Activated CD4-positive, alpha-beta T cell treated with anti-CD3 and anti-CD28 coated beads for 36 hours (primary cell): ENCODE results near the gene EPB41L4A. TPM values are rescaled to one million over a fixed set of nuclear protein-coding genes. Genes with fewer than 3 reads are reported as not detected.
A peak's percentile ranks its signal among the peaks of the same experiment; 100 is the strongest.

ENCODE experiments used
- ATAC-seq: fragments of 200-7000 bp; cut with Tn5 transposase; one replicate; pipeline ENCODE4 v1.10.0; 2021; ENCODE audit warnings: mild to moderate bottlenecking, moderate library complexity
- CTCF ChIA-PET: fragments of 350-600 bp; sonication (Branson Sonifier 250); formaldehyde crosslinking; loops from one replicate; lab custom pipeline; 2021; ENCODE audit warnings: antibody characterized with exemption; lab: Charles Lee
- POLR2A ChIA-PET: fragments of 350-600 bp; sonication (Branson Sonifier 250); formaldehyde crosslinking; loops from one replicate; lab custom pipeline; 2021; ENCODE audit warnings: antibody characterized with exemption, inconsistent platforms; lab: Charles Lee
- DNase-seq: peaks from one replicate; pipeline ENCODE4 v3.0.0-alpha.2; 2020
- H3K27ac Mint-ChIP-seq: one replicate; pipeline ENCODE4 v1.8.0; 2021; ENCODE audit warnings: mixed read lengths
- H3K27me3 Mint-ChIP-seq: one replicate; pipeline ENCODE4 v1.8.0; 2021; ENCODE audit warnings: mixed read lengths
- H3K36me3 Mint-ChIP-seq: one replicate; pipeline ENCODE4 v1.8.0; 2021; ENCODE audit warnings: low read depth, mixed read lengths
- H3K4me1 Mint-ChIP-seq: one replicate; pipeline ENCODE4 v1.8.0; 2021; ENCODE audit warnings: mixed read lengths
- H3K4me3 Mint-ChIP-seq: one replicate; pipeline ENCODE4 v1.8.0; 2021; ENCODE audit warnings: mild to moderate bottlenecking, moderate library complexity, mixed read lengths
- H3K9me3 Mint-ChIP-seq: one replicate; pipeline ENCODE4 v1.8.0; 2021; ENCODE audit warnings: low read depth, mixed read lengths
- intact Hi-C, 2 experiments: fragments of 100-400 bp; cut with DNase I in 1 of 2; cut with micrococcal nuclease in 1 of 2; formaldehyde crosslinking; loops; one replicate each; pipeline versions ENCODE4 v1.14.2 to v1.15.1; 2022 to 2024; cut with DNase I, micrococcal nuclease
- total RNA-seq, 2 experiments: library from RNA; stranded (reverse); gene quantifications; one replicate each; pipeline ENCODE4 v1.2.3, GENCODE V29; 2021

The EPB41L4A gene
- total RNA-seq, 2 experiments from 2014 or later = 0.05 to 0.28 TPM

GRCh38 chr5:112419986-112420864 lies 1.1 kb upstream of the EPB41L4A start:
- Mint-ChIP-seq H3K4me1 (peaks cover 10% of the 10 kb centered on the region), H3K4me3 (peak overlapping the region; percentile 63), H3K27me3 (peaks cover 45% of the 10 kb centered on the region), H3K36me3 (no peaks in the 10 kb centered on the region), H3K9me3 (no peaks in the 10 kb centered on the region), H3K27ac (no peak overlapping the region)
- ChIA-PET POLR2A (interaction anchor here (0.5 to 0.6 kb wide), 3 partner anchors 68 to 292 kb away, joined by 3 to 5 read pairs (median 4); no protein-coding TSS in a partner anchor), CTCF (interaction anchor here (0.6 to 3.0 kb wide), 8 partner anchors 13 to 718 kb away, joined by 3 to 14 read pairs (median 4); no protein-coding TSS in a partner anchor)
- ATAC-seq (peak; percentile 68), DNase-seq (peak; percentile 71)
- intact Hi-C loops = loop anchor here (1.0 to 5.0 kb wide), 2 partner anchors 245 to 258 kb away; no protein-coding TSS in a partner anchor

- POLR2A ChIA-PET = no interaction called here
- CTCF ChIA-PET = interaction anchor here (3.0 kb wide), 1 partner anchor 243 kb away, joined by 14 read pairs; no protein-coding TSS in a partner anchor
- Mint-ChIP-seq H3K36me3 (no peaks in the 10 kb centered on the region), H3K27ac (no peak overlapping the region), H3K4me1 (peaks cover 10% of the 10 kb centered on the region), H3K9me3 (no peaks in the 10 kb centered on the region), H3K27me3 (peaks cover 48% of the 10 kb centered on the region), H3K4me3 (peak overlapping the region; percentile 54)
- intact Hi-C loops = loop anchor here in 1 of 2 experiments (5.0 kb wide), 1 partner anchor 256 kb away; no protein-coding TSS in a partner anchor
- ATAC-seq = no peak
- DNase-seq = no peak
Observed at GRCh38 chr5:112418659-112419163, 366 bp downstream of the EPB41L4A start.

- DNase-seq (peak; percentile 82), ATAC-seq (peak; percentile 66)
- Mint-ChIP-seq H3K27ac (no peak overlapping the region), H3K9me3 (no peaks in the 10 kb centered on the region), H3K4me3 (peak overlapping the region; percentile 54), H3K36me3 (no peaks in the 10 kb centered on the region), H3K4me1 (peaks cover 10% of the 10 kb centered on the region), H3K27me3 (peaks cover 46% of the 10 kb centered on the region)
- ChIA-PET POLR2A (no interaction called here), CTCF (interaction anchor here (0.6 to 3.0 kb wide), 2 partner anchors 243 to 251 kb away, joined by 4 to 14 read pairs; no protein-coding TSS in a partner anchor)
- intact Hi-C loops = loop anchor here in 1 of 2 experiments (5.0 kb wide), 1 partner anchor 256 kb away; no protein-coding TSS in a partner anchor
Observed at GRCh38 chr5:112417931-112418658, 982 bp downstream of the EPB41L4A start.

- peaks cover 43% of the 10 kb centered on the region for H3K27me3 Mint-ChIP-seq
- intact Hi-C loops = loop anchor here in 1 of 2 experiments (5.0 kb wide), 1 partner anchor 253 kb away; no protein-coding TSS in a partner anchor
- CTCF ChIA-PET = no interaction called here
Observed at GRCh38 chr5:112415552-112415951, 3.5 kb downstream of the EPB41L4A start.

GRCh38 chr5:112413611-112414010 lies 5.5 kb downstream of the EPB41L4A start:
- no peaks in the 10 kb centered on the region for H3K9me3 Mint-ChIP-seq
- intact Hi-C loops = no loop called here
- no peak overlapping the region for H3K4me3 Mint-ChIP-seq
- no peaks in the 10 kb centered on the region for H3K36me3 Mint-ChIP-seq
- ATAC-seq = no peak
- peaks cover 7% of the 10 kb centered on the region for H3K4me1 Mint-ChIP-seq
- H3K27me3 Mint-ChIP-seq = peaks cover 42% of the 10 kb centered on the region
- H3K27ac Mint-ChIP-seq = no peak overlapping the region
- POLR2A ChIA-PET = no interaction called here
- no peak for DNase-seq
- CTCF ChIA-PET = no interaction called here

More at GRCh38 chr5:112415552-112415951, 3.5 kb downstream of the EPB41L4A start:
- Mint-ChIP-seq H3K4me1 (peaks cover 10% of the 10 kb centered on the region), H3K4me3 (no peak overlapping the region), H3K36me3 (no peaks in the 10 kb centered on the region), H3K9me3 (no peaks in the 10 kb centered on the region), H3K27ac (no peak overlapping the region)
- DNase-seq = no peak
- POLR2A ChIA-PET = no interaction called here
- ATAC-seq = no peak

- H3K9me3 Mint-ChIP-seq = no peaks in the 10 kb centered on the region
- no peak for ATAC-seq
- intact Hi-C loops = no loop called here
- ChIA-PET CTCF (no interaction called here), POLR2A (no interaction called here)
- H3K36me3 Mint-ChIP-seq = no peaks in the 10 kb centered on the region
- H3K27ac Mint-ChIP-seq = no peak overlapping the region
- no peaks in the 10 kb centered on the region for H3K4me1 Mint-ChIP-seq
- H3K27me3 Mint-ChIP-seq = peaks cover 41% of the 10 kb centered on the region
- no peak overlapping the region for H3K4me3 Mint-ChIP-seq
- no peak for DNase-seq
Observed at GRCh38 chr5:112412346-112412745, 6.7 kb downstream of the EPB41L4A start.

- Mint-ChIP-seq H3K27me3 (peaks cover 42% of the 10 kb centered on the region), H3K9me3 (no peaks in the 10 kb centered on the region), H3K4me3 (no peak overlapping the region), H3K4me1 (no peaks in the 10 kb centered on the region), H3K27ac (no peak overlapping the region), H3K36me3 (no peaks in the 10 kb centered on the region)
- no peak for DNase-seq
- POLR2A ChIA-PET = no interaction called here
- no peak for ATAC-seq
- intact Hi-C loops = no loop called here
- CTCF ChIA-PET = no interaction called here
Observed at GRCh38 chr5:112411903-112412302, 7.2 kb downstream of the EPB41L4A start.

GRCh38 chr5:112407666-112408065 lies 11.4 kb downstream of the EPB41L4A start:
- intact Hi-C loops = no loop called here
- ChIA-PET CTCF (interaction anchor here (0.7 kb wide), 1 partner anchor 351 kb away, joined by 3 read pairs; no protein-coding TSS in a partner anchor), POLR2A (no interaction called here)
- no peak overlapping the region for H3K4me3 Mint-ChIP-seq
- no peaks in the 10 kb centered on the region for H3K36me3 Mint-ChIP-seq
- DNase-seq = no peak
- H3K27me3 Mint-ChIP-seq = peaks cover 34% of the 10 kb centered on the region
- ATAC-seq = no peak
- no peaks in the 10 kb centered on the region for H3K4me1 Mint-ChIP-seq
- H3K9me3 Mint-ChIP-seq = no peaks in the 10 kb centered on the region
- no peak overlapping the region for H3K27ac Mint-ChIP-seq

- Mint-ChIP-seq H3K36me3 (no peaks in the 10 kb centered on the region), H3K9me3 (no peaks in the 10 kb centered on the region), H3K27ac (no peak overlapping the region), H3K4me1 (no peaks in the 10 kb centered on the region), H3K4me3 (no peak overlapping the region), H3K27me3 (peaks cover 34% of the 10 kb centered on the region)
- ATAC-seq = no peak
- intact Hi-C loops = no loop called here
- ChIA-PET POLR2A (no interaction called here), CTCF (interaction anchor here (0.7 to 0.9 kb wide), 2 partner anchors 19 to 351 kb away, joined by 3 read pairs; no protein-coding TSS in a partner anchor)
- DNase-seq = no peak
Observed at GRCh38 chr5:112407240-112407639, 11.8 kb downstream of the EPB41L4A start.

GRCh38 chr5:112403069-112403468 lies 16.0 kb downstream of the EPB41L4A start:
- no peaks in the 10 kb centered on the region for H3K4me1 Mint-ChIP-seq
- no peak overlapping the region for H3K27ac Mint-ChIP-seq
- ChIA-PET CTCF (interaction anchor here (0.6 kb wide), 1 partner anchor 87 kb away, joined by 5 read pairs; no protein-coding TSS in a partner anchor), POLR2A (no interaction called here)
- ATAC-seq (no peak), DNase-seq (no peak)
- H3K4me3 Mint-ChIP-seq = no peak overlapping the region
- H3K27me3 Mint-ChIP-seq = peaks cover 23% of the 10 kb centered on the region
- intact Hi-C loops = no loop called here
- H3K36me3 Mint-ChIP-seq = no peaks in the 10 kb centered on the region
- no peaks in the 10 kb centered on the region for H3K9me3 Mint-ChIP-seq

- peaks cover 19% of the 10 kb centered on the region for H3K27me3 Mint-ChIP-seq
- no peaks in the 10 kb centered on the region for H3K36me3 Mint-ChIP-seq
- intact Hi-C loops = no loop called here
- DNase-seq = no peak
- no peak overlapping the region for H3K4me3 Mint-ChIP-seq
- no peaks in the 10 kb centered on the region for H3K4me1 Mint-ChIP-seq
- no peak for ATAC-seq
- H3K27ac Mint-ChIP-seq = no peak overlapping the region
- no peaks in the 10 kb centered on the region for H3K9me3 Mint-ChIP-seq
- ChIA-PET POLR2A (no interaction called here), CTCF (no interaction called here)
Observed at GRCh38 chr5:112401924-112402323, 17.2 kb downstream of the EPB41L4A start.
